ENCODE results near the gene PATE3.

PATE3 gene, protein sequence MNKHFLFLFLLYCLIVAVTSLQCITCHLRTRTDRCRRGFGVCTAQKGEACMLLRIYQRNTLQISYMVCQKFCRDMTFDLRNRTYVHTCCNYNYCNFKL

GRCh38 chr11:125787827-125788226, at the start of gene PATE3:
Gene PATE3 (plus strand): TSS chr11:125788127. CDS start chr11:125788152, 25 bp downstream.
- DNase-seq = no peak

- DNase-seq = no peak
Observed at GRCh38 chr11:125740617-125741016, 47.3 kb upstream of the PATE3 start.

DNA sequence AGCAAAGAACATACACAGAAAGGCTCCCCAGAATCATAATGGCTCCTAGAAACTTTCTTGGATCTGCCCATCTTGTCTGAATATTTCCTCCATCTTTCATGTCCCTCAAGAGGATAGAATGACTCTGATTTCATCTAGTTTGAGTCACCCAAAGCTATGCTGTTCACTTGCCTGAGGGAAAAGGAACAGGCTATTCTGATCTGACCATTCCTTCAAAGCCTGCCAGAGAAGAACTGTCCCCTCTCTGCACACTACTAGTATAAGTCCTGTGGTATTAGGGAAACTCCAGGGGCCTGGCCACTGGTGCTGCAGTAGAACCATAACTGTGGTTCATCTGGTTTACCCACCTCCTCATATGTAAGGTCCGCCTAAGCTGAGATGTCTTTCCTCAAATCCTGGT, 44.2 kb upstream of the PATE3 start:
- DNase-seq = no peak

- no peak for DNase-seq
Observed at GRCh38 chr11:125745979-125746378, 41.9 kb upstream of the PATE3 start, which contains the start of gene PATE1. Gene PATE1 (plus strand): TSS chr11:125746279. CDS start chr11:125746305, 26 bp downstream.

DNA sequence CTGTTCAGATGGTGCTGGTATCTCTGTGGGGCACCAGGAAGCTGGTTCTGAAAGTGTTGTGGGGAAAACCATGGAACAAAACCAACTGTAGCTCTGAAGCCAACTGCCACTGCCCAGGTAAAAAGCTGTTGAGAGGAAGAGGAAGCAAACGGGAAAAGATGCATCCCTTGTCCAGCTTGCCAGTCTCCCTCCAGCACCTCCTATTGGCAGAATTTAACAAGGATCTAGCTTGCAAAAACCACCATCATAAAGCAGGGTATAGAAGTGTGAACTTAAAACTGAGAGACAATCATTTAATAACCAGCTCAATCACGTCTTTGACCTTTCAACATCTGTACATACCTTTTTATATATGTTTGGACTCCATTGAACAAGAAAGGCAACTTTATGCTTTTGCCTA, 37.3 kb upstream of the PATE3 start:
- DNase-seq = no peak

- DNase-seq = no peak
Observed at GRCh38 chr11:125756050-125756449, 31.9 kb upstream of the PATE3 start.

DNA sequence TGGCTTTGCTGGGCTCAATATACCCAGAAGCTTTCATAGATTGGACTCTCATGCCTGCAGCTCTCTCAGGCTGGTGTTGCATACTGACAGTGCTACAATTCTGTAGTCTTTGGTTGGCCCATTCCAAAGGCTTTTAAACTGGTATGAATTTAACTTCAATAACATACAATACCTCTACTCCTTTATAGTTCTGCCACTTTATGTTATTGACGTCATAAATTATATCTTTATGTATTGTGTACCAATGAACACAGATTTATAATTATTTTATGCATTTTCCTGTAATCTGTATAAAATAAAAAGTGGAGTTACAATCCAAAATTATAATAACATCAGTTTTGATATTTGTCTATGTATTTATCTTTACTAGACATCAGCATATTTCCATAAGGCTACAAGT, 25.5 kb upstream of the PATE3 start:
- no peak for DNase-seq

DNA sequence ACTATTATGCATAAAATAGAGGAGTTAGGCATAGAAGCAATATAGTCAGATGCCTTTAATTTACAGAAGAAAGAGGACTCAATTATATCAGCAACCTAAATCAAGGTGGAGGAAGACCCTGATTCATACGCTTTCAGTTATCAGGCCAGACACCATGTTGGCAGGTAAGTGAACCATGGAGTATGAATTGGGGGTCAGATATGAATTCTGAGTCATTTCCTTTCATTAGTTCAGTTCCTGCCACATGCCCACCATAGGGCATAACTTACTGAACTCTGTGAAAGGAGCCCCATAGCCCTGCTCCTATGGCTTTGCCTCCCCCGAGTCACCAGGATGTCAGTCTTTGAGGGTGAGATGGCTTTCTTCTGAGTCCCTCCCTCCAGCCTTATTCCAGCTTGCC, 24.4 kb upstream of the PATE3 start:
- DNase-seq = no peak

GRCh38 chr11:125766251-125766650, 21.7 kb upstream of the PATE3 start:
- DNase-seq = no peak

DNA sequence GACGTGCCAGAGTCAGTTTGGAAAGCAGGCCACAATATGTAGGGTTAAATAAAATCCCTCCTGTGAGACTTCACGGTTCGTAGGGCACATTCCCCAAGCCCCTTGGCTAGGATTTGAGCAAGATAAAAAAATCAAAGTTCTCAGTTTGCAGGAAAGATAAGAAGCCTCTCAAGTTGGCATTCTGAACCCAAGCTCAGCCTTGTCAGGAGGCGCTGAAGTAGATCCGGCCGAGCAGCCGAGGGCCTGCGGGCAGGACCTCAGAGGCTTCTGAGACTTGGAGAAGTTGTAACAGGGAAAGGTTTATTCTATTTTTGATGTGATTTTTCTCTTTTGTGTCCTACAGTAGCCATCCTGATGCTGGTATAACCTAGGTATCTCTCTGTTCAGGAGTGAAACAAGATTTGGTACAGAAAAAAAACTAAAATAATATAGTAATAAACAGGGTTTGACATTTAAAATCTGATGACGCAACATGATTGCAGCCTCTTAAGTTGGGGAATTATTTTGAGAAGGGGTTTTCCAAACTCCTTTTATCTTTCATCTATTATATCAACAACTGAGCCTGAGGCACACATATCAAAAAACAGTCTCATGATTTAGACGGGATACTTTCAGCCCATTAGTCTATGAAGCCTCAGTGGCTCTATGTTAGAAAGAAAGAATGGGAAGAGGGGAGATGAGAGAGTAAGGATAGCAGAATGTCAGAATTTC, 19.4 kb upstream of the PATE3 start:
- DNase-seq = no peak

DNA sequence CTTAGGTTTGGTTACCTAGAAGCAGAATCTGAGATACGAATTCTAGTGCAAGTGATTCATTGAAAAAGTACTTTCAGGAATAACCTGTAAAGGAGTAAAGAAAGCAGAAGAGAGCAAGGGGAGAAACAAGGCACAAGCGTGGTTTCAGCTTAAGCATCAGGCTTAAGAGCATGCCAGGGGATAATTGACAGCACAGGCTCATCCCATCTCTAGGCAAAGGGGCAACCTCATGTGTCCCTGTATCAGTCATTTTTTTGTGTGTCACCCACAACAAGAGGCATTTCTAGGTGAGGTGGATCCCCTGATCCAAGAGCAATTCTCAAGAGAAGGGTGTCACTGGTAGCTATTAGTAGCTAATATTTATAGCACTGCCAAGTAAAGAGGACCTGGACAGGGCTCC, 17.3 kb upstream of the PATE3 start:
- no peak for DNase-seq

GRCh38 chr11:125772834-125773505, 15.0 kb upstream of the PATE3 start:
- DNase-seq = no peak

- no peak for DNase-seq
Observed at GRCh38 chr11:125773516-125773915, 14.4 kb upstream of the PATE3 start.

- no peak for DNase-seq
Observed at GRCh38 chr11:125777309-125777708, 10.6 kb upstream of the PATE3 start.

- DNase-seq = no peak
Observed at GRCh38 chr11:125778728-125779127, 9.2 kb upstream of the PATE3 start, which contains the start of gene PATE2. Gene PATE2 (minus strand): TSS chr11:125778828. CDS start chr11:125778773, 55 bp downstream.

DNA sequence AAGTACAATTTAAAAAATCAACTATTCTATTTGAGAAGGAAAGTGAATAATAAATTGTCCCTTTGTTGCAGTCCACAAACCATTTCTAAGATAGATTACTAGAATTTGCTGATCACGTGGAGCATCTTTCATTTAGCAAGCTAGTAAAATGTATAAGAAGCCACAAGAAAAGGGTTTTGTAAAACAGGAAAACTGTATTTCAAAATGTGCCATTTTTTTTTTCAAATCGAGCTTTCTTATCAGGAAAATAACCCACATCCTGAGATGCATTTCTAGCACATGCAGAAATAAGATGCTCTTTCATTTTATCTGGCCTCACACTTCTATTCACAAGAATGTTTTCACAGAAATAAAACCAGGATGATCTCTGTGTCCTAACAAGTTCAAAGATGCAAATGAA, 3.2 kb upstream of the PATE3 start:
- no peak for DNase-seq

GRCh38 chr11:125790825-125791224, 2.9 kb downstream of the PATE3 start:
- DNase-seq = no peak

- no peak for DNase-seq
Observed at GRCh38 chr11:125797641-125798040, 9.7 kb downstream of the PATE3 start.

DNA sequence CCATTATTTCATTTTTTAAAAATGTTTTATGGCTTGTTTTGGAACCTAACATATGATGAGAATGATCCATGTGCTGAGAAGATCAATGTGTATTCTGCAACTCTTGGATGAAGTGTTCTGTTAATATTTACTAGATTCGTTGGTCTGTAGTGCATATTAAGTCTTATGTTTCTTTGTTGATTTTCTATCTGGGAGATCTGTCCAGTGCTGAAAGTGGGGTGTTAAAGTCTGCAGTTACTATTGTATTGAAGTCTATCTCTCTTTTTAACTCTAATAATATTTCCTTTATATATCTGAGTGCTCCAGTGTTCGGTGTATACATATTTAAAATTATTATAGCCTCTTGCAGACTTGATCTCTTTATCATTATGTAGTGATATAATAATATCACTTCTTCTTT, 11.9 kb downstream of the PATE3 start:
- no peak for DNase-seq

DNA sequence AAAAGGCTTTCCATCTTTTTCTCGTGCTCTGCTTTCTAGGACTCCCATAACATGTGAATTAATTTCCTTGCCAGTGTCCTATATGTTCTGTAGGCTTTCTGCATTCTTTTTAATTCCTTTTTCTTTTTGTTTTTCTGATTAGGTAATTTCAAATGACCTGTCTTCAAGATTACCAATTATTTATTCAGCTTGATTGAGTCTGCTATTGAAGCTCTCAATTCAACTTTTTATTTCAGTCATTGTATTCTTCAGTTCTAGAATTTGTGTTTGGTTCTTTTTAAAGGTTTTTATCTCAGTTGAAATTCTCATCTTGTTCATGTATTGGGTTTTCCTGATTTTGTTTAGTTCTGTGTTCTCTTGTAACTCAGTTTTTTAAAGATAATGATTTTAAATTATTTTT, 14.5 kb downstream of the PATE3 start:
- no peak for DNase-seq

GRCh38 chr11:125807909-125808308, 20.0 kb downstream of the PATE3 start:
- no peak for DNase-seq

DNA sequence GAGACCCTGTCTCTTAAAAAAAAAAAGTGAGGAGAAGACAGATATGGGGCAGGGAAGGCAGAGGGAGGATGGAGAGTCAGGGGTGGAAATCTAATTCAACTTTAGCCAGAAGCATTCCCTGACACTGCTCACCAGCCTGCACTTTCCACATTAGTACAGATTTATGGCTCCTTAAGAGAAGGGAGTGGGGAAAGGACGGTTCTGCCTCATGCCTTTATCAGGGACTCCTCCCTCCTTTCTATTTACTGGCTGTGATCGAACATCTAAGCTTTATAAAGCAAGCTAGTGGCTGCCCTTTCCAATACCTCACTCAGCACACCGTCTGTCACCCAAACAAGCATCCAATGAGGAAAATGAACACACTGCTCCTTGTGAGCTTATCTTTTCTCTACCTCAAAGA, 45.1 kb downstream of the PATE3 start, which contains the start of gene PATE4:
Gene PATE4 (plus strand): TSS at position 301 of the 400 bp plus-strand sequence. CDS start 44 bp downstream, at position 345.
- DNase-seq = no peak

- DNase-seq = no peak
Observed at GRCh38 chr11:125835748-125836147, 47.8 kb downstream of the PATE3 start.

Data from CD4-positive, alpha-beta T cell treated with Interleukin-21 for 1 hour (primary cell).